Bone marrow (tissue), 2 donors: ENCODE measurements around the gene MSH5.

Experiments used
- DNase-seq, 2 donors: peaks; one replicate each; lab custom pipeline; 2025; lab: John Stamatoyannopoulos, UW

Gene MSH5

GRCh38 chr6:31713465-31713864 is 26.3 kb upstream of the MSH5 start:
- no peak for DNase-seq

GRCh38 chr6:31713991-31714684 is 25.7 kb upstream of the MSH5 start:
- no peak for DNase-seq

- no peak for DNase-seq
These were observed 24.5 kb upstream of the MSH5 start, which contains the start of gene LY6G6D for GRCh38 chr6:31715022-31715958. Gene LY6G6D (plus strand): TSS chr6:31715348. CDS start chr6:31715356, 8 bp downstream.

GRCh38 chr6:31717499-31718222 is 22.1 kb upstream of the MSH5 start:
- no peak for DNase-seq

GRCh38 chr6:31718265-31718664 is 21.5 kb upstream of the MSH5 start:
- no peak for DNase-seq

GRCh38 chr6:31719001-31719400 is 20.8 kb upstream of the MSH5 start:
- no peak for DNase-seq

- no peak for DNase-seq
These were observed 19.5 kb upstream of the MSH5 start for GRCh38 chr6:31720196-31720770.

GRCh38 chr6:31721351-31722020 is 18.3 kb upstream of the MSH5 start, which contains the start of gene LY6G6C:
Gene LY6G6C (minus strand): TSS chr6:31721746. CDS start chr6:31721679, 67 bp downstream.
- DNase-seq = no peak

- DNase-seq = no peak
These were observed 17.6 kb upstream of the MSH5 start for GRCh38 chr6:31722173-31722572.

GRCh38 chr6:31723245-31723979 is 16.4 kb upstream of the MSH5 start, which contains the start of gene MPIG6B:
Gene MPIG6B (plus strand): TSS chr6:31723373. CDS start chr6:31723384, 11 bp downstream.
- DNase-seq = peak in 1 of 2 donors; percentile 19

GRCh38 chr6:31723980-31724691 is 15.7 kb upstream of the MSH5 start:
- no peak for DNase-seq

GRCh38 chr6:31725502-31726350 is 14.1 kb upstream of the MSH5 start:
- DNase-seq = peak in 1 of 2 donors; percentile 79

GRCh38 chr6:31727034-31727716 is 12.6 kb upstream of the MSH5 start:
- DNase-seq = peak in 1 of 2 donors; percentile 45

- peak in 1 of 2 donors; percentile 87 for DNase-seq
These were observed 11.8 kb upstream of the MSH5 start for GRCh38 chr6:31727717-31728671.

- no peak for DNase-seq
These were observed 10.9 kb upstream of the MSH5 start, which contains the start of gene DDAH2 for GRCh38 chr6:31728767-31729514. Gene DDAH2 (minus strand): TSS chr6:31729299. CDS start chr6:31729161, 138 bp downstream.

GRCh38 chr6:31729515-31729978 is 10.3 kb upstream of the MSH5 start:
- peak; percentile 52 to 95 for DNase-seq
